IPS-NIHi11 (cell line): ENCODE measurements around the gene OPCML.
A peak's percentile ranks its signal among the peaks of the same experiment; 100 is the strongest.

Experiments
- DNase-seq: peaks from one replicate; pipeline ENCODE4 v3.0.0; 2012; ENCODE audit warnings: mixed read lengths, low spot score

OPCML gene

GRCh38 chr11:133070021-133070713 lies 462.1 kb downstream of the OPCML start:
- no peak for DNase-seq

GRCh38 chr11:133065847-133066485 lies 466.3 kb downstream of the OPCML start:
- DNase-seq, result no peak

GRCh38 chr11:133064961-133065360 lies 467.3 kb downstream of the OPCML start:
- DNase-seq, result no peak

GRCh38 chr11:133064152-133064877 lies 468.0 kb downstream of the OPCML start:
- peak; percentile 87 for DNase-seq

DNA sequence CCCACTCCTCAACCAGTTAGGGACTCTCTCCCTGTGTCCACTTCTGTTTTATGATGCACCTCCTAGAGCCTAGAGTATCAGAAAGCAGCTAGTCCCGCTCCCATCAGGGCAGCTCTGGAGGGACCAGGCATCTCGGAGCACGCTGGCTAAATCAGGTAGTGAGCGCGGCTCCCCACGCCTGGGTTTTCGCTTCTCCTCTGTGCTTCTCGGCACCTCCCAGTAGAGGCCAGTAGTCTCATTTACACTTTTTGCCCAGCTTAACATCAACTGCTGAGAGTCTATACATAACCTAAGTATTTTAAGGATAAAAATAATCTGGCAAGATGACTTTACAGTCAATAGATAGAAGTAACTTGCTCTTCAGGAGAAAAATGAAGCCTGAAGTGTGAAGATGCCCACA lies 473.8 kb downstream of the OPCML start:
- DNase-seq, result no peak

DNA sequence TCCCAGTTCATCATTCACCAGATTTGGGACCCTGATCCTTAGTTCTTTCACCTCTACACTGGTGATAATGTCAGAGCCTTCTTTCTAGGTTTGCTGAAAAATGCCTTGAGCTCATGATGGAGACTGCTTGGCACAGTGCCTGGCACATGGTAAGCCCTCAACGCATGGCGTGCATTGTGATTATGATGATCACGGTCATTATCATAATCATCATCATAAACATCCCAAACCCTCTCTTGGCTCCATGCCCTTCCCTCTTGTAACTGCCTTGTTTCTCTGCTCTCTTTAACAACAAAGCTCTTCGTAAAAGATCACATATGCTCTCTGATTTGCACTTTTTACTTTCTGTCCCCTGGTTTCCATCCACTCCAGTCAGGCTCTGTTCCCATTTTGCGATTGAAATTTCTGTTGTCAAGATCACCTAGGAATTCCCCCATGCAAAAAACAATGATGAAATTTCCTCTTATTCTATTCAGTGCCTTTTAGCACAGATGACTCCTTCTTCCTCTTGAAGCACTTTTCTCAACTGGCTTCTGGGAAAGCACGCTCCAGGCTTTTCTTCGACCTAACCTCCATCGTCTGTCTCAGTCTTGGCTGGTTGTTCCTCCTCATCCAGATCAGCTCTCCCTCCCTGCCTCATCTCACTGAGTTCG lies 479.1 kb downstream of the OPCML start:
- no peak for DNase-seq

GRCh38 chr11:133052537-133052936 lies 479.8 kb downstream of the OPCML start:
- no peak for DNase-seq

DNA sequence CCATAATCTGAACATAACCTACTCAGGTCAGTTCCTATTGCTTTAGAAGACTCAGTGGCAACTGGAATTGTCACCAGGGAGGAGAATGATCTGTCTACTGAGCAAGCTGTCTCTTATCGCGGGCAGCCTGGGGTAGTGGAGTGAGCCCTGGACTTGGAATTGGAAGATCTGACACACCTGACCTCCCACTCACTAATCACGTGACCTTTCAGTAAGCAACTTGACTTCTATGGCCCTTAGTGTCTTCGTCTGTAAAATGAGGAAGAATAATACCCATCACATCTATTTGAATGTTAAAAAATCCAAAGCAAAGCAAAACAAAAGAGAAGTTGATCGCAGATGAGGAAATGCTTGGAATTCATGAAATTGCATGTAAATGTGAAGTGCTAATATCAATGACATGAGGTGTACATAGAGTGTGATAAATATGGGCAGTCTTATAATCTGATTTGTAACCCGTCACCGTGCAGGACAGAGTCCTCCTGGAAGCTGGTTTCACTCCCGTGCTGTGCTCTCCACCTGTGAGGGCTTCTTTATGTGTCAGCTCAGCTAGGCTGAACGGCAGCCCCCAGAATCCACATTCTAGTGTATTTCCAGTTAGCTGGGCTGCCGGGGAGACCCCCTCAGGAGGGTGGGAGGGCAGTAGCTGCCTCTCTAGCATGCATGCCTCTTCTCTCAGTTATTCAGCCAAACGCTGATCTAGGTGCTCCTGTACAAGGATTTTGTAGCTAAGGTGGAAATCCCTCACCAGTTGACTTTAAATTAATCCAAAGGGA lies 482.9 kb downstream of the OPCML start:
- DNase-seq, result no peak

GRCh38 chr11:133048270-133048669 lies 484.0 kb downstream of the OPCML start:
- DNase-seq, result no peak

DNA sequence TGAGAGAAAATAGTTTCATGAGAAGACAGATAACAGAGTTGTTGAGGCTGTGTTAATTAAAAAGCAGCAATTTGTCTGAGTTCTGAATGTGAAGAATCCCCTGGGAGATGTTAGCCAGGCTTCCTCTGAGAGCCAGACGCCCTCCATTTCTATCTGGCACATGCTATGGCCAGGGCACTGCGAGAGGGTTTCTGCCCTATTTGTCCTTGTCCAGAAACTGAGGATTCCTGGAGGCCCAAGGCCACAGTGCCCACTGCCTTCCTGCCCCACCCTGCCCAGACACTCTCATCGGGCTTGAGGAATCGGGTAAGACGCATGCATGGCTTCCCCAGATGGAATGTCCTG lies 484.6 kb downstream of the OPCML start:
- DNase-seq, result no peak

DNA sequence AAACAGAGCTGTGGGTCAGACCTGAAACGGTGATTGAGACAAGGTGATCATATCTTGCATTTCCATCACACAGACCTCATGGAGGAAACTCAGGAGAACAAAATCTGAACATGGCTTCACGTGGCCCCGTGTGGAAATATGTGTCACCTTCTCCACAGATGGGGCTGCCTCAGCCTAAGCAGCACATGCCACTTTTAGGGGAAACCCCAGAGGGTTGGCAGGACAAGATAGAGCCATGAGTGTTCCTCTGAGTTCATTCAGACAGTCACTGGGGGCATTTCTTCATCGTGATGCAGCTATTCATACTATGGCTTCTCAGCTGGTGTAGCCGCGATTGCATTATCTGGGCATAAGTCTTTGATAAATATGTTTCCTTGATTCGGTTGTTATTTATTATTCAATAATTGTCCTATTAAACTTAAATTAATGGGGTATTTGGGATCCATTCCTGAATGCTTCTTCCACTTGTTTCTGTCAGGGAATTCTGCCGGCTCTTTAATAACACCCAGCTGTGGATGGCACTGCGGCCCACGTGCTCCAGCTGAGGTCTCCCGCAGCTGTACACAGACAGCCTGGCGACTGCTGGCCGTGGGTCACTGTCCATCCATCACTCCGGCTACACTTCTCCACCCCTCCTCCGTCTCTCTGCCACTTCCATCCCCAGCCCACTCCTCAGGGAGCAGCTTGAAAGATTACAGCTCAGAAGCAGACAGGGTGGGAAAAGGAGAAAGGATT lies 485.1 kb downstream of the OPCML start:
- no peak for DNase-seq

GRCh38 chr11:133046252-133046651 lies 486.0 kb downstream of the OPCML start:
- DNase-seq, result no peak

DNA sequence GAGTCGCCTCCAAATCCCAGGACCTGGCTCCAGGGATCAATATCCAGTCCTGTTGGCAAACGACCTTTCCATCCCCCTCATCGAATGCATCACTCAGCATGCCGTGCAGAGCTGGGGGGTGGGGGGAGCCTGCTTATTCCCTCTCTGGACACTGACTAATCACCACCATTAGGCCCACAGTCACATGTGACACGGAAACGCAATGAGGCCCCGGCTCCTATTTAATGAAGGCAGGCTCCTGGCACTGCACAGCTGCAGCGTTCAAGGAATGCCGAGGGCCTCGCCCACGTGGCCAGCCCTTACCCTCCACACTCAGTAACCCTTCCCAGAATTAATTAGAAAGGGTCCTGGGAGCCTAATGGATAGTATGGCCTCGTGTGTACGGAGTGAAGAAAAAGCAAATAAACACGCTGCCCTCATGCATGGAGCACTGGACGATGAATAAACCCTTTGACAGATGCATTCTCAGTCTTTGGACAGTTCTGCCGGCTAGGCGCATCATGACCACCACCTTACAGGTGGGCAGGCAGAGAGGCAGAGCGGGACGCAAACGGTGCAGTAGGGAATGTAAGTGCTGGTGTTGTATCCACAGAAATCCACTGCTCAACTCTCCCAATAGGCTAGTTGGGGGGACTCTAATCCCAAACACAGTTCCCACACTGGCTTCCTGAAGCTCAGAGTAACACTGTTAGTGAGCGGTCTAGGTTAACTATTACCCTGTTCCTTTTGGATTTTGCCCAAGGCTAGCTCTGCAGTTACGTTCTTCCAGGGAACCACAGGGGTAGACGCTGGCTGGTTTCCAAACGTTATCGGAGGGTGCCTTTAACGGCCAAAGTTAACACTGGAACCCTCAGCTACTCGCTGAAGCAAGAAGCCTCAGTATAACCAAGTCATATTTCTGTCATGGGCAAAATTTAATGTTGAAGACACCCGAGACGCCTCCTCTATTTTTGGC lies 490.1 kb downstream of the OPCML start:
- DNase-seq, result no peak

DNA sequence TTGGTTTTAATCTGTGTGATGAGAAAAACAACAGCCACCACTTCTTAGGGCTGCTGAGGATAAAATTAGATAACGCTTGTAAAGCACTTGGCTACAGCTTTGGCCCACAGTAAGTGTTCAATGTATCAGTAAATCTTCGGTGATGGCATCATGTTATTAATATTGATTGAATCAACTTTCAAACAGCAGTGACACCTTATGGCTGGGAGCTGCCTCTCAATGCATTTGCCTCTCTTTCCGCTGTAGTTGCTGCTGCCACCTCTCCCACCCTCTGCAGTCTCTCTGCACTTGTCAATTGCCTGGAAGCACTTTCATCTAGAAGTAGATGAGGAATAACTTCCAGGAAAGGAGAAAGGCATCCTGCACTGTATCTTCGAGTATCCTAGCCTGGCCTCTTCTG lies 491.1 kb downstream of the OPCML start:
- DNase-seq, result no peak

GRCh38 chr11:133040289-133040900 lies 491.9 kb downstream of the OPCML start:
- no peak for DNase-seq

GRCh38 chr11:133038850-133039249 lies 493.5 kb downstream of the OPCML start:
- no peak for DNase-seq

- DNase-seq, result no peak
Measured at GRCh38 chr11:133034929-133035328, 497.4 kb downstream of the OPCML start.

- DNase-seq, result no peak
Measured at GRCh38 chr11:133029107-133029506, 503.2 kb downstream of the OPCML start.

GRCh38 chr11:133026952-133027351 lies 505.3 kb downstream of the OPCML start:
- DNase-seq, result no peak

GRCh38 chr11:133024301-133024700 lies 508.0 kb downstream of the OPCML start:
- no peak for DNase-seq
